ENCODE results near the gene DCUN1D2. TPM values are rescaled to one million over a fixed set of nuclear protein-coding genes. Genes with fewer than 3 reads are reported as not detected.
A peak's percentile ranks its signal among the peaks of the same experiment; 100 is the strongest.

DCUN1D2 gene
- total RNA-seq, 1 donor from 2014 or later = 14.2 TPM

DNA sequence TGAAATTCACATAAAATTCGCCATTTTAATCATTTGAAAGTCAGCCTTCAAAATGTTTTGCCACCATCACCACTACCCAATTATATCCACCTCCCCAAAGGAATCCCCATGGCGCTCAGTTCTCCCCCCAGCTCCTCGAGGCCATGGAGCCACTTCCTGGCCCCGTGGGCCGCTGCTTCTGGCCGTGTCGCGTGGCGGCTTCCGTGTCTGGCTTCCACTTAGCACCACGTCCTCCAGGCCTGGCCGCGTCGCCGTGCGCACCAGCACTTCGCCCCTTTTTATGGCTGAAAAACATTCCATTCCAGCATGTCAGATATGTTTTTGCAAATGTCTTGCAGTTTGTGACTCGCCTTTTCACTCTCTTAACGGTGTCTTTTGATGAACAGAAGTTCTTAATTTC, 46.7 kb upstream of the DCUN1D2 start:
- H3K36me3 ChIP-seq (ENCODE audit: control insufficient read depth, insufficient read depth, low read length) = peaks cover 23% of the 10 kb centered on the region
- DNase-seq (ENCODE audit: low read depth) = no peak

DNA sequence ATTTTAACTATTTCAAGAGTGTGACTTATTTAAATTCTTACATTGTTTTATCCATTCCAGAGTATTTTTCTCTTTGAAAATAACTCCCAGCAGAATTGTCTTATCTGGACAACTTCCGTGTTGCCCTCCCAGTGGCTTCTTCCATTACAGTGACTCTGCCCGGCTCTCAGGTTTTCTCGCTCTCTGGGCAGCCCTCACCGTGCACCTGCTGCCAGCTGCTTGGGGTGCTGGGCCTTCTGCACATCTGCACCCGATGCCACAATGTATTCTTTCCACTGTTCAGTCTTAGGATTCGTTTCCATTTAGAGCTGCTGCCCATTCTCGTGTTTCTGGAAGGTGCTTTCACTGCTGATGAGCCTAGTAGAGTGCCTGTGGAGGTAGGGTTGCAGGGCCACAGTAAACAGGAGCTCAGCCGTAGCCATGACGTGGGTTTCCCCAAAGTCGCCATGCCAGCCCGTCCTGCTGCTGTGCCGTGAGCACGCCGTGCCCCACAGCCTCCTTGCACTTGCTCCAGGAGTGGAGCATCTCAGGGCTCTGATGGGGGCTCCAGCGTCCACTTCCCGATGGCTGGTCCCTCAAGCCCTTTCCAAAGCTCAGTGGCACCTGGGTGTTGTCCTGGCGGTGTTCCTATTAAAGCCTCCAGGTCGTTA, 46.1 kb upstream of the DCUN1D2 start:
- Histone ChIP-seq H3K4me3 (ENCODE audit: low read depth, low read length) (no peak overlapping the region), H3K36me3 (ENCODE audit: control insufficient read depth, insufficient read depth, low read length) (peaks cover 23% of the 10 kb centered on the region), H3K27me3 (ENCODE audit: control insufficient read depth, insufficient read depth, low read length) (no peaks in the 10 kb centered on the region)
- DNase-seq (ENCODE audit: low read depth) (no peak), FAIRE-seq (no peak)
- TF ChIP-seq, protein P1, sequence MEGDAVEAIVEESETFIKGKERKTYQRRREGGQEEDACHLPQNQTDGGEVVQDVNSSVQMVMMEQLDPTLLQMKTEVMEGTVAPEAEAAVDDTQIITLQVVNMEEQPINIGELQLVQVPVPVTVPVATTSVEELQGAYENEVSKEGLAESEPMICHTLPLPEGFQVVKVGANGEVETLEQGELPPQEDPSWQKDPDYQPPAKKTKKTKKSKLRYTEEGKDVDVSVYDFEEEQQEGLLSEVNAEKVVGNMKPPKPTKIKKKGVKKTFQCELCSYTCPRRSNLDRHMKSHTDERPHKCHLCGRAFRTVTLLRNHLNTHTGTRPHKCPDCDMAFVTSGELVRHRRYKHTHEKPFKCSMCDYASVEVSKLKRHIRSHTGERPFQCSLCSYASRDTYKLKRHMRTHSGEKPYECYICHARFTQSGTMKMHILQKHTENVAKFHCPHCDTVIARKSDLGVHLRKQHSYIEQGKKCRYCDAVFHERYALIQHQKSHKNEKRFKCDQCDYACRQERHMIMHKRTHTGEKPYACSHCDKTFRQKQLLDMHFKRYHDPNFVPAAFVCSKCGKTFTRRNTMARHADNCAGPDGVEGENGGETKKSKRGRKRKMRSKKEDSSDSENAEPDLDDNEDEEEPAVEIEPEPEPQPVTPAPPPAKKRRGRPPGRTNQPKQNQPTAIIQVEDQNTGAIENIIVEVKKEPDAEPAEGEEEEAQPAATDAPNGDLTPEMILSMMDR (IDR thresholded peaks at IDR 0.05; ENCODE audit: insufficient read depth, low read length, severe bottlenecking) = no peak

More for the DNA sequence above, 46.7 kb upstream of the DCUN1D2 start:
- TF ChIP-seq, protein P1 (IDR thresholded peaks at IDR 0.05; ENCODE audit: insufficient read depth, low read length, severe bottlenecking) = no peak
- FAIRE-seq = no peak
- Histone ChIP-seq H3K27me3 (ENCODE audit: control insufficient read depth, insufficient read depth, low read length) (no peaks in the 10 kb centered on the region), H3K4me3 (ENCODE audit: low read depth, low read length) (no peak overlapping the region)

DNA sequence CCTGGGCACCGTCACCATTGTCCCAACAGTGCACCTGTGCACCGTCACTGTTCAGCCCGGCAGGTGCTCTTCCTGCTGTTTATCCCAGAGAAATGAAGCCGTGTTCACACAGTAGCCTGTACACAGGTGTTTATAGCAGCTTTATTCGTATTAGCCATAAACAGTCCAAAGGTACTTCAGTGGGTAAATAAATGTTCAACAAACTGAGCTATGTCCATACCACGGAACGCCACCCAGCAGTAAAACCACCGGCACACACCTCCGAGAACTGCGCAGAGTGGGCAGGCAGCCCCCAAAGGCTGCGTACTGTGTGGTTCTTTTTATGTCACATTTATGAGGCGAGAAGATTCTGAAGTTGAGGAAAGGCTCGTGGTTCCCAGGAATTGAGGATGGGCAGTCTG, 44.9 kb upstream of the DCUN1D2 start:
- TF ChIP-seq, protein P1 (IDR thresholded peaks at IDR 0.05; ENCODE audit: insufficient read depth, low read length, severe bottlenecking) = no peak
- FAIRE-seq = no peak
- H3K36me3 ChIP-seq (ENCODE audit: control insufficient read depth, insufficient read depth, low read length) = peaks cover 23% of the 10 kb centered on the region
- no peaks in the 10 kb centered on the region for H3K27me3 ChIP-seq (ENCODE audit: control insufficient read depth, insufficient read depth, low read length)
- no peak overlapping the region for H3K4me3 ChIP-seq (ENCODE audit: low read depth, low read length)
- DNase-seq (ENCODE audit: low read depth) = no peak

DNA sequence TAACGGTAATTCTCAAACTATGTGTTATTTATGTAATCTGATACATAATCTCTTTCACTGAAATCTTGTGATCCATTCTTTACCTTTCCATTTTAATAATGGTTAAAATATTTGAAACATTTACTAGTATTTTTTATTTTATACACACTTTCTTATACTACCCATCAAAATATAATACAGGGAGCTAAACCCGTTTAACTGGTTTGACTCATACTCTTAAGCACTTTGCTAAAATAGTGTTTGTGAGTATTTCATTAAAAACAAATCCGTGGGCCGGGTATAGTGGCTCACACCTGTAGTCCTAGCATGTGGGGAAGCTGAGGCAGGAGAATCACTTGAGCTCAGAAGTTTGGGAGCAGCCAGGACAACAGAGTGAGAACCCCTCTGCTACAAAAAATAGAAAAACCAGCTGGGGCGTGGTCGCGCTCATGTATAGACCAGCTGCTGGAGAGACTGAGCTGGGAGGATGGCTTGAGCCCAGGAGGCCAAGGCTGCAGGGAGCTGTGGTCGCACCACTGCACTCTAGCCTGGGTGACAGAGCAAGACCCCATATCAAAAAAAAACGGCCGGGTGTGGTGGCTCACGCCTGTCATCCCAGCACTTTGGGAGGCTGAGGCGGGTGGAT, 43.8 kb upstream of the DCUN1D2 start:
- FAIRE-seq = no peak
- no peaks in the 10 kb centered on the region for H3K27me3 ChIP-seq (ENCODE audit: control insufficient read depth, insufficient read depth, low read length)
- no peak overlapping the region for H3K4me3 ChIP-seq (ENCODE audit: low read depth, low read length)
- peaks cover 23% of the 10 kb centered on the region for H3K36me3 ChIP-seq (ENCODE audit: control insufficient read depth, insufficient read depth, low read length)
- DNase-seq (ENCODE audit: low read depth) = peak; percentile 71
- TF ChIP-seq, protein P1 (IDR thresholded peaks at IDR 0.05; ENCODE audit: insufficient read depth, low read length, severe bottlenecking) = no peak

DNA sequence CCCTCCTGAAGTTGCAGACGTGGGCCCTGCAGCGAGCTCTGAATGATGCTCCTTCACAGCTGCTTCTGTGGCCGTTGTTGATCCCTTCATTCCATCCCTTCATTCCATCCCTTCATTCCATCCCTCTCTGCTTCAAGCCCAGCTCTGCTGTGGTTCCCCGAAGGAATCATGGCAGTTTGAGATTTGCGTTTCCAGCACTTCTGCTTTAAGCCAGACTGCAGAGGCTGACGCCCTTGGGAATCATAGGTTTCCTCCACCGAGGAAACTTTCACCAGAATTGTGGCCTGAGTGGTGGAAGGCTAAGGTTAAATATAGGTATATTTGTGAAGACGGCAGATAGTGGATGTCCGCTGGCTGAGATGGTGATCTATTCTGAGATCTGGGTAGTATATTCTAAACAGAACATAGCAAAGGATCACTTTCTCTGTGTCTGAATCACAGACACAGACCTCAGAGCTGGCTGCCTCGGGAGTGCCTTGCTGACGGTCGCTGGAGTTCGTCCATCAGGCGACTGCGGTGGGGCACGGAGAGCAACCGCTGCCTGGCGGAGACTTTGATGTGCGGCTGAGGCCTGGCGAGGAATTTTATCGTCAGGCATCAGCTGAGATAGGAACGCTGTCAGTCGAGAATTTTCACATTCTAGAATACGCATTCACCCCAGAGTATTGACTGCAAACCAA, 42.8 kb upstream of the DCUN1D2 start:
- peaks cover 20% of the 10 kb centered on the region for H3K36me3 ChIP-seq (ENCODE audit: control insufficient read depth, insufficient read depth, low read length)
- DNase-seq (ENCODE audit: low read depth) (peak; percentile 44), FAIRE-seq (no peak)
- H3K4me3 ChIP-seq (ENCODE audit: low read depth, low read length) = no peak overlapping the region
- TF ChIP-seq, protein P1 (IDR thresholded peaks at IDR 0.05; ENCODE audit: insufficient read depth, low read length, severe bottlenecking) = no peak
- no peaks in the 10 kb centered on the region for H3K27me3 ChIP-seq (ENCODE audit: control insufficient read depth, insufficient read depth, low read length)

Measured in bronchial epithelial cell (primary cell).